ENCODE data around the gene SAAL1. TPM values are rescaled to one million over a fixed set of nuclear protein-coding genes. Genes with fewer than 3 reads are reported as not detected.

The SAAL1 gene
- total RNA-seq, 4 donors from 2014 or later = 10.3 to 19.1 (median 11.1) TPM

DNA sequence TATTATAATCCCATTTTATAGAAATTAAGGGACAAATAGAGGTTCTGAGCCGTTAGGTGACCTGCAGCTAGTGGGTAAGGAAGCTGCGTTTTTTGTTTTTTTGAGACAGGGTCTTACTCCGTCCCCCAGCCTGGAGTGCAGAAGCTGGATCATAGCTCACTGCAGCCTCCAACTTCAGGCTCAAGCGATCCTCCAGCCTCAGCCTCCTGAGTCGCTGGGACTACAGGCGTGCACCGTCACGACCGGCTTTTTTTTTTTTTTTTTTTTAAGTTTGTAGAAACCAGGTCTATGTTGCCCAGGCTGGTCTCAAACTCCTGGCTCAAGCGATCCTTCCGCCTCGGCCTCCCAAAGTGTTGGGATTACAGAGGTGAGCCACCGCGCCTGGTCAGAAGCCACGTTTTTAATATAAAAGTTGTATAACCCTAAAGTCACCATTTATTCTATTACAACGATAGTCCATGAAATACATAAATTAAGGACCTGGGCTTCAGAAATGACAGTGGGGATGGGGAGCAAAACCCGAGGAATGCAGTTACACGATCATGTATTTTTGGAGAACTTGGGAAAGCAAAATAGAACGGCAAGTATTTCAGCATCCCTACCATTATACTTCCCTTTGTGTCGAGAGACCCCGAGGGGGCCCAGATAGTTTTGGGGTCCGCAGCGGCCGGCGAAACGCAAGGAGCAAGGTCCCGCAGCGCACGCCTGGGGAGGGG lies 638 bp downstream of the SAAL1 start:
- WGBS = 22% methylated on average over 26 of the region's 29 CpGs
- peak overlapping the region; percentile 66 to 74 (median 68) for H3K27ac ChIP-seq (replicated peaks in 1 of 4)
- H3K4me3 ChIP-seq = peak overlapping the region; percentile 82 to 94 (median 88)

DNA sequence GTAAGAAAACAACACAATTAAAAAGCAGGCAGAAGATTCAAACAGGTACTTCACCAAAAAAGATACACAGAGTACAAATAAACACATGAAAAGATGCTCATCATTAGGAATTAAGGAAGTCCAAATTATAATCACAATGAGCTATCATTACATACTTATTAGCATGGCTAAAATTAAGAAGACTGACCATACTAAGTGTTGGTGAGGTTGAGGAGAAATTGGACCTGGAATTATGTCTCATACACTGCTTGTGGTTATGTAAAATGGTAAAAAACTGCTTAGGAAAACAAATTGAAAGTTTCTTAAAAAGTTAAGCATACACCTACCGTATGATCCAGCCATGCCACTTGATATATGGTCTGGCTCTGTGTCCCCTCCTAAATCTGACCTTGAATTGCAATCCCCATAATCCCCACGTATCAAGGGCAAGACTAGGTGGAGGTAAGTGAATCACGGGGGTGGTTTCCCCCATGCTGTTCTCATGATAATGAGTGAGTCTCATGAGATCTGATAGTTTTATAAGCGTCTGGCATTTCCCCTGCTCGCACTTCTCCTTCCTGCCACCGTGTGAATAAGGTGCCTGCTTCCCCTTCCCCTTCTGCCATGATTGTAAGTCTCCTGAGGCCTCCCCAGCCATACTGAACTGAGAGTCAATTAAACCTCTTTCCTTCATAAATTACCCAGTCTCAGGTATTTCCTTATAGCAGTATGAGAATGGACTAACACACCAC lies 4.8 kb downstream of the SAAL1 start:
- H3K36me3 ChIP-seq = peaks cover 4 to 50% (median 37%) of the 10 kb centered on the region in 4 donors
- H3K4me1 ChIP-seq = peaks cover 5 to 20% (median 17%) of the 10 kb centered on the region in 4 donors
- 86% methylated on average over 6 of the region's 6 CpGs for WGBS
- TF ChIP-seq POLR2AphosphoS5 (IDR thresholded peaks at IDR 0.05) (no peak), POLR2A (IDR thresholded peaks at IDR 0.05; ENCODE audit: low read depth) (no peak), EP300 (IDR thresholded peaks at IDR 0.05) (no peak)
- TF ChIP-seq, protein P1, sequence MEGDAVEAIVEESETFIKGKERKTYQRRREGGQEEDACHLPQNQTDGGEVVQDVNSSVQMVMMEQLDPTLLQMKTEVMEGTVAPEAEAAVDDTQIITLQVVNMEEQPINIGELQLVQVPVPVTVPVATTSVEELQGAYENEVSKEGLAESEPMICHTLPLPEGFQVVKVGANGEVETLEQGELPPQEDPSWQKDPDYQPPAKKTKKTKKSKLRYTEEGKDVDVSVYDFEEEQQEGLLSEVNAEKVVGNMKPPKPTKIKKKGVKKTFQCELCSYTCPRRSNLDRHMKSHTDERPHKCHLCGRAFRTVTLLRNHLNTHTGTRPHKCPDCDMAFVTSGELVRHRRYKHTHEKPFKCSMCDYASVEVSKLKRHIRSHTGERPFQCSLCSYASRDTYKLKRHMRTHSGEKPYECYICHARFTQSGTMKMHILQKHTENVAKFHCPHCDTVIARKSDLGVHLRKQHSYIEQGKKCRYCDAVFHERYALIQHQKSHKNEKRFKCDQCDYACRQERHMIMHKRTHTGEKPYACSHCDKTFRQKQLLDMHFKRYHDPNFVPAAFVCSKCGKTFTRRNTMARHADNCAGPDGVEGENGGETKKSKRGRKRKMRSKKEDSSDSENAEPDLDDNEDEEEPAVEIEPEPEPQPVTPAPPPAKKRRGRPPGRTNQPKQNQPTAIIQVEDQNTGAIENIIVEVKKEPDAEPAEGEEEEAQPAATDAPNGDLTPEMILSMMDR (IDR thresholded peaks at IDR 0.05) = no peak
- DNase-seq (ENCODE audit: extremely low spot score) = no peak
- H3K27ac ChIP-seq (replicated peaks in 1 of 4) = no peak overlapping the region
- H3K27me3 ChIP-seq = no peaks in the 10 kb centered on the region
- no peaks in the 10 kb centered on the region for H3K9me3 ChIP-seq
- H3K4me3 ChIP-seq = no peak overlapping the region
- intact Hi-C loops (cut with DNase I) = loop anchor here (5.0 kb wide), 1 partner anchor 109 kb away; no protein-coding TSS in a partner anchor

More for the DNA sequence above, 638 bp downstream of the SAAL1 start:
- intact Hi-C loops (cut with DNase I) = loop anchor here (5.0 kb wide), 1 partner anchor 93 kb away; the partner anchor contains the start of gene SERGEF
- peaks cover 0 to 6% (median 0%) of the 10 kb centered on the region in 4 donors for H3K27me3 ChIP-seq
- H3K36me3 ChIP-seq = peaks cover 4 to 34% (median 23%) of the 10 kb centered on the region in 4 donors
- DNase-seq (ENCODE audit: extremely low spot score) = no peak
- TF ChIP-seq EP300 (IDR thresholded peaks at IDR 0.05) (no peak), POLR2A (IDR thresholded peaks at IDR 0.05; ENCODE audit: low read depth) (no peak), POLR2AphosphoS5 (IDR thresholded peaks at IDR 0.05) (no peak)
- TF ChIP-seq, protein P1 (IDR thresholded peaks at IDR 0.05) = no peak
- H3K9me3 ChIP-seq = no peaks in the 10 kb centered on the region
- peaks cover 5 to 25% (median 22%) of the 10 kb centered on the region in 4 donors for H3K4me1 ChIP-seq

DNA sequence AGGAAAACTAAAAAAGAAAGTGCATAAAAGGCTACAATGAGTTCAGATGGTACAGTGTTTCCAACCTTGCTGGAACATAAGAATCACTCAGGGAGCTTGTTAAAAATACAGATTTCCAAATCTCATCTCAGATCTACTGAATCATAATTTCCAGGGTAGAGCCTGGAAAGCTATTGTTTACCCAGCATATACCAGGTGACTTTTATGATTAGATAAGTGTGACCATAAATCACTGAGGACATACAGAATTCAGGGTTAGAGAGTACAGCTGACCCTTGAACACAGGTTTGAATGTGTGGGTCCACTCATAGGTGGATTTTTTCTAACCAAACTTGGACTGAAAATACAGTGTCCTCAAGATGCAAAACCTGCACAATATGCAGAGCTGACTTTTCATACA lies 11.9 kb downstream of the SAAL1 start:
- Histone ChIP-seq H3K36me3 (peaks cover 39 to 78% (median 67%) of the 10 kb centered on the region in 4 donors), H3K27ac (replicated peaks in 1 of 4) (no peak overlapping the region), H3K4me3 (no peak overlapping the region), H3K27me3 (no peaks in the 10 kb centered on the region), H3K4me1 (no peaks in the 10 kb centered on the region), H3K9me3 (no peaks in the 10 kb centered on the region)
- intact Hi-C loops (cut with DNase I) = no loop called here
- TF ChIP-seq, protein P1 (IDR thresholded peaks at IDR 0.05) = no peak
- TF ChIP-seq POLR2A (IDR thresholded peaks at IDR 0.05; ENCODE audit: low read depth) = no peak
- TF ChIP-seq EP300 (IDR thresholded peaks at IDR 0.05) = no peak
- no peak for TF ChIP-seq POLR2AphosphoS5 (IDR thresholded peaks at IDR 0.05)
- DNase-seq (ENCODE audit: extremely low spot score) = no peak

DNA sequence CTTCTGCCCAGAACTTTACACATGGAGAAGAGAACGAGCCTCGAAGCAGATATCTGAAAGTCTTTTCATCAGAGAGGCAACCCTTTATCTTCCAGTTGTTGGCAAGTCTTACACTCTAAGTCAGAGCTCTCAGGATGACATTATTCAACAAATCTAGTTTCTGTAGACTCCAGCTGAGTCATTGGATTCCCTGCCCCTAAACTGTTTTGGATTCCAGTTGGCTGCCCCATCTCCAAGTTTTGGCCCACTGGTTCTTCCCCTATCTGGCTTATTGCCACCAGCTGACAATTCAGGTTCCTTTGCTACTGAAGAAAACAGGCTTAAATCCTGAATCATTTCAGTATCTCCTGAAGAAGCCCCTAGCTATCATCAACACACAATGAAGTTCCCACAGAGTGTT lies 14.2 kb downstream of the SAAL1 start:
- no peak overlapping the region for H3K27ac ChIP-seq (replicated peaks in 1 of 4)
- H3K4me3 ChIP-seq = no peak overlapping the region
- intact Hi-C loops (cut with DNase I) = no loop called here
- no peaks in the 10 kb centered on the region for H3K9me3 ChIP-seq
- WGBS = 97% methylated on average over 2 of the region's 2 CpGs
- H3K36me3 ChIP-seq = peaks cover 52 to 97% (median 84%) of the 10 kb centered on the region in 4 donors
- H3K4me1 ChIP-seq = no peaks in the 10 kb centered on the region
- TF ChIP-seq, protein P1 (IDR thresholded peaks at IDR 0.05) = no peak
- TF ChIP-seq POLR2AphosphoS5 (IDR thresholded peaks at IDR 0.05) (no peak), EP300 (IDR thresholded peaks at IDR 0.05) (no peak), POLR2A (IDR thresholded peaks at IDR 0.05; ENCODE audit: low read depth) (no peak)
- DNase-seq (ENCODE audit: extremely low spot score) = no peak
- H3K27me3 ChIP-seq = no peaks in the 10 kb centered on the region
